SK-N-SH (cell line): ENCODE measurements around the gene NEU2.

Experiments
- EP300 ChIP-seq, 2 experiments: IDR thresholded peaks; 2 replicates each; pipeline versions ENCODE4 v1.4.0 to v1.6.1; 2012; ENCODE audit warnings: borderline replicate concordance in 1 of 2, low read depth in 1 of 2, low read length in 1 of 2
- FOXM1 ChIP-seq: IDR thresholded peaks from 2 replicates; pipeline ENCODE4 v1.4.0; 2012; ENCODE audit warnings: low read depth, mild to moderate bottlenecking
- MAX ChIP-seq: IDR thresholded peaks from 2 replicates; pipeline ENCODE4 v1.4.0; 2012; ENCODE audit warnings: low read depth
- POLR2AphosphoS5 ChIP-seq: IDR thresholded peaks from 2 replicates; pipeline ENCODE4 v1.6.1; 2012; ENCODE audit warnings: low read depth, low read length
- RCOR1 ChIP-seq: fragments of 150-350 bp; IDR thresholded peaks from 2 replicates; pipeline ENCODE4 v1.6.1; 2017; ENCODE audit warnings: antibody characterized with exemption, low read length
- TEAD4 ChIP-seq: IDR thresholded peaks from 2 replicates; pipeline ENCODE4 v1.4.0; 2012; ENCODE audit warnings: mild to moderate bottlenecking, borderline replicate concordance; ENCODE audit not compliant: insufficient read depth
- TF ChIP-seq, protein P1 (sequence below): fragments of 200-600 bp; sonication (generic); IDR thresholded peaks from 2 replicates; pipeline ENCODE4 v1.6.1; 2017; ENCODE audit warnings: antibody characterized with exemption, mild to moderate bottlenecking, moderate library complexity

- TF ChIP-seq, protein P1, sequence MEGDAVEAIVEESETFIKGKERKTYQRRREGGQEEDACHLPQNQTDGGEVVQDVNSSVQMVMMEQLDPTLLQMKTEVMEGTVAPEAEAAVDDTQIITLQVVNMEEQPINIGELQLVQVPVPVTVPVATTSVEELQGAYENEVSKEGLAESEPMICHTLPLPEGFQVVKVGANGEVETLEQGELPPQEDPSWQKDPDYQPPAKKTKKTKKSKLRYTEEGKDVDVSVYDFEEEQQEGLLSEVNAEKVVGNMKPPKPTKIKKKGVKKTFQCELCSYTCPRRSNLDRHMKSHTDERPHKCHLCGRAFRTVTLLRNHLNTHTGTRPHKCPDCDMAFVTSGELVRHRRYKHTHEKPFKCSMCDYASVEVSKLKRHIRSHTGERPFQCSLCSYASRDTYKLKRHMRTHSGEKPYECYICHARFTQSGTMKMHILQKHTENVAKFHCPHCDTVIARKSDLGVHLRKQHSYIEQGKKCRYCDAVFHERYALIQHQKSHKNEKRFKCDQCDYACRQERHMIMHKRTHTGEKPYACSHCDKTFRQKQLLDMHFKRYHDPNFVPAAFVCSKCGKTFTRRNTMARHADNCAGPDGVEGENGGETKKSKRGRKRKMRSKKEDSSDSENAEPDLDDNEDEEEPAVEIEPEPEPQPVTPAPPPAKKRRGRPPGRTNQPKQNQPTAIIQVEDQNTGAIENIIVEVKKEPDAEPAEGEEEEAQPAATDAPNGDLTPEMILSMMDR, result no peak
- TF ChIP-seq EP300 (IDR thresholded peaks at IDR 0.05; ENCODE audit: borderline replicate concordance in 1 of 2, low read depth in 1 of 2, low read length in 1 of 2) (no peak), POLR2AphosphoS5 (no peak), FOXM1 (no peak), TEAD4 (no peak), MAX (no peak), RCOR1 (no peak)
These were observed 41.6 kb downstream of the NEU2 start for GRCh38 chr2:233074106-233074505.
